ENCODE results near the gene SH3TC2. TPM values are rescaled to one million over a fixed set of nuclear protein-coding genes. Genes with fewer than 3 reads are reported as not detected.

The SH3TC2 gene
- total and polyA plus RNA-seq, 8 donors: 0.06 to 1.2 (median 0.27) TPM

- intact Hi-C loops (cut with DNase I): no loop called here
- TF ChIP-seq, protein P1, sequence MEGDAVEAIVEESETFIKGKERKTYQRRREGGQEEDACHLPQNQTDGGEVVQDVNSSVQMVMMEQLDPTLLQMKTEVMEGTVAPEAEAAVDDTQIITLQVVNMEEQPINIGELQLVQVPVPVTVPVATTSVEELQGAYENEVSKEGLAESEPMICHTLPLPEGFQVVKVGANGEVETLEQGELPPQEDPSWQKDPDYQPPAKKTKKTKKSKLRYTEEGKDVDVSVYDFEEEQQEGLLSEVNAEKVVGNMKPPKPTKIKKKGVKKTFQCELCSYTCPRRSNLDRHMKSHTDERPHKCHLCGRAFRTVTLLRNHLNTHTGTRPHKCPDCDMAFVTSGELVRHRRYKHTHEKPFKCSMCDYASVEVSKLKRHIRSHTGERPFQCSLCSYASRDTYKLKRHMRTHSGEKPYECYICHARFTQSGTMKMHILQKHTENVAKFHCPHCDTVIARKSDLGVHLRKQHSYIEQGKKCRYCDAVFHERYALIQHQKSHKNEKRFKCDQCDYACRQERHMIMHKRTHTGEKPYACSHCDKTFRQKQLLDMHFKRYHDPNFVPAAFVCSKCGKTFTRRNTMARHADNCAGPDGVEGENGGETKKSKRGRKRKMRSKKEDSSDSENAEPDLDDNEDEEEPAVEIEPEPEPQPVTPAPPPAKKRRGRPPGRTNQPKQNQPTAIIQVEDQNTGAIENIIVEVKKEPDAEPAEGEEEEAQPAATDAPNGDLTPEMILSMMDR (IDR thresholded peaks at IDR 0.05): peak; percentile 35 to 56 (median 50)
- peak in 3 of 4 donors; percentile 77 to 83 (median 80) for ATAC-seq
- FAIRE-seq: peak; percentile 17
- H3K36me3 ChIP-seq: no peaks in the 10 kb centered on the region
- 39 to 45% methylated on average over 6 of the region's 6 CpGs for WGBS, 2 donors
- DNase-seq: peak in 2 of 6 donors; percentile 25 to 48
- no peak overlapping the region for H3K27ac ChIP-seq
- H3K27me3 ChIP-seq: no peaks in the 10 kb centered on the region
- H3K9me3 ChIP-seq: no peaks in the 10 kb centered on the region
- H3K4me1 ChIP-seq: no peaks in the 10 kb centered on the region
- H3K4me3 ChIP-seq: no peak overlapping the region
Observed at GRCh38 chr5:148998174-148998797, 64.6 kb downstream of the SH3TC2 start.

DNA sequence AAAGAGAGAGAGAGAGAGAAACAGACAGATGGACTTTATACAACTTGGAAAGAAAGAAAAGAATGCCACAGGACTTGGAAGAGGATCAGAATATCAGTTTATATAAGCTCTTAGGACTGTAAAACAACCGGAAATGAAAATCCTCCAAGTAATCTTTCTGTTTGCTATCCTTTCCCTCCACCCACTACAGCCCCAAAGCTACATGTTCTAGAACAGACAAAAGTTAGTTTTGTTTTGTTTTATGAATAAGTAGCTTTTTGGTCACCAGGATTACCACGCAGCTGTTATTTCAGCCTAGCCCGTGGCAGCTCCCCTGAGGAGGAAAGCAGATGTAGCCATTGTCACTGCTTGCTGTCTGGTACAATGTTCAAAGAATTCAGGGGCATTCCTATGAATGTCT lies 66.6 kb downstream of the SH3TC2 start:
- intact Hi-C loops (cut with DNase I): no loop called here
- Histone ChIP-seq H3K9me3 (no peaks in the 10 kb centered on the region), H3K4me1 (no peaks in the 10 kb centered on the region), H3K27me3 (no peaks in the 10 kb centered on the region), H3K27ac (no peak overlapping the region), H3K36me3 (no peaks in the 10 kb centered on the region), H3K4me3 (no peak overlapping the region)
- 41 to 52% methylated on average over 3 of the region's 3 CpGs for WGBS, 2 donors
- DNase-seq: no peak
- TF ChIP-seq, protein P1 (IDR thresholded peaks at IDR 0.05): no peak
- ATAC-seq: no peak
- FAIRE-seq: no peak

- H3K36me3 ChIP-seq: no peaks in the 10 kb centered on the region
- ATAC-seq: no peak
- H3K27me3 ChIP-seq: no peaks in the 10 kb centered on the region
Observed at GRCh38 chr5:148995791-148996190, 67.1 kb downstream of the SH3TC2 start.

DNA sequence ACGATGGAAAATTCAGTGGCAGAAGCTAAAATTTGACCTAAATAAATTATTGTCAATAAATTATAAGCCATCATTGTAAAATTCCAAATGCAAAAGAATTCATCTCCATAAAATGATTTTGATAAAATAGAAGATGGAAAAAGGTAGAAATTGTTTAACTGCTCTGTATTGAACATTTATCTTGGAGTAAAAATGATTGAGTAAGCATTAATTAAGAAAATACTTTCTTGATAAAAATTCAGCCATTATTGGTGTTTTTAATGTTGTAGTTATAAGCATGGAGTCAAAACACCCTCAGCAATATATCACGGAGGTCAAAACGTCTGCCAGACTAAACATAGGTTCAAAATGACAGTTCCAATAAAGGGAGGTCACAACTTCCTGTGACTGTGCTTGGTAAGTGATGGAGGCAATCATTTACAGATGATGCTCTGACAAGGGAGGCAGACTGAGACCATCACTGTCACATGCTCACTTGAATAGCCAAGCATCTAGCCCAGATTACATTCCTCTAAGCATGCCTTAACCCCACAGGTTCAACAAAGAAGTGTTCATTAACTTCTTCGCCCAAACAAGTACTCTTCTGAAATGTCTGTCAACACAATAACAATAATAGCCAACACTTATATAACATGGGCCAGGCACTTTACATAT lies 69.5 kb downstream of the SH3TC2 start:
- ATAC-seq (no peak), FAIRE-seq (no peak), DNase-seq (no peak)
- Histone ChIP-seq H3K27ac (no peak overlapping the region), H3K4me1 (no peaks in the 10 kb centered on the region), H3K4me3 (no peak overlapping the region), H3K27me3 (no peaks in the 10 kb centered on the region), H3K36me3 (no peaks in the 10 kb centered on the region), H3K9me3 (no peaks in the 10 kb centered on the region)
- intact Hi-C loops (cut with DNase I): no loop called here
- WGBS, 2 donors: 61 to 67% methylated on average over 4 of the region's 4 CpGs
- TF ChIP-seq, protein P1 (IDR thresholded peaks at IDR 0.05): no peak

More at GRCh38 chr5:148995791-148996190, 67.1 kb downstream of the SH3TC2 start:
- Histone ChIP-seq H3K27ac (no peak overlapping the region), H3K4me1 (no peaks in the 10 kb centered on the region), H3K9me3 (no peaks in the 10 kb centered on the region), H3K4me3 (no peak overlapping the region)
- 52 to 79% methylated on average over 2 of the region's 2 CpGs for WGBS, 2 donors
- FAIRE-seq: no peak
- no peak for DNase-seq
- intact Hi-C loops (cut with DNase I): no loop called here
- TF ChIP-seq, protein P1 (IDR thresholded peaks at IDR 0.05): no peak

GRCh38 chr5:148992265-148992664 lies 70.6 kb downstream of the SH3TC2 start:
- no peaks in the 10 kb centered on the region for H3K9me3 ChIP-seq
- H3K27me3 ChIP-seq: no peaks in the 10 kb centered on the region
- no peaks in the 10 kb centered on the region for H3K4me1 ChIP-seq
- no peak for DNase-seq
- H3K27ac ChIP-seq: no peak overlapping the region
- no peak for ATAC-seq
- FAIRE-seq: no peak
- 76 to 78% methylated on average over 3 of the region's 3 CpGs for WGBS, 2 donors
- no peak overlapping the region for H3K4me3 ChIP-seq
- no peaks in the 10 kb centered on the region for H3K36me3 ChIP-seq
- TF ChIP-seq, protein P1 (IDR thresholded peaks at IDR 0.05): no peak
- intact Hi-C loops (cut with DNase I): no loop called here
